SU-DHL-6 (cell line): ENCODE results near the gene FUT4.
A peak's percentile ranks its signal among the peaks of the same experiment; 100 is the strongest.

ENCODE experiments used
- H2AFZ ChIP-seq: fragments of 200-600 bp; sonication (generic); 2 replicates; pipeline ENCODE4 v1.6.1; 2014; ENCODE audit warnings: low read depth, mild to moderate bottlenecking, moderate library complexity, mixed read lengths, antibody characterized with exemption, low read length; ENCODE audit not compliant: severe bottlenecking
- H3F3A ChIP-seq: fragments of 200-600 bp; shearing (Covaris generic); 2 replicates; pipeline ENCODE4 v1.6.0; 2016; ENCODE audit warnings: antibody characterized with exemption, mild to moderate bottlenecking; ENCODE audit not compliant: insufficient read depth
- H3K27ac ChIP-seq: fragments of 200-600 bp; sonication (generic); 2 replicates; pipeline ENCODE4 v1.5.1; 2016; ENCODE audit warnings: low read depth, mild to moderate bottlenecking, low read length, moderate library complexity, mixed read lengths
- H3K27me3 ChIP-seq: fragments of 200-600 bp; sonication (generic), shearing (Covaris generic); 2 replicates; pipeline ENCODE4 v1.6.0; 2014; ENCODE audit warnings: mild to moderate bottlenecking, low read length
- H3K36me3 ChIP-seq: fragments of 200-600 bp; sonication (generic); 2 replicates; pipeline ENCODE4 v1.6.1; 2014; ENCODE audit warnings: mild to moderate bottlenecking, low read length, mixed read lengths
- H3K4me2 ChIP-seq: fragments of 300-600, 200-600 bp; shearing (Covaris generic), sonication (generic); 2 replicates; pipeline ENCODE4 v1.6.0; 2014; ENCODE audit warnings: low read length, low read depth, mild to moderate bottlenecking; ENCODE audit not compliant: poor library complexity, severe bottlenecking
- H3K4me3 ChIP-seq: fragments of 200-600 bp; sonication (generic); 2 replicates; pipeline ENCODE4 v1.5.1; 2014; ENCODE audit warnings: antibody characterized with exemption, low read length, mild to moderate bottlenecking, mixed read lengths; ENCODE audit not compliant: insufficient read depth, poor library complexity, severe bottlenecking
- H3K79me2 ChIP-seq: fragments of 200-600 bp; sonication (generic); 2 replicates; pipeline ENCODE4 v1.6.1; 2014; ENCODE audit warnings: mild to moderate bottlenecking, low read length, moderate library complexity; ENCODE audit not compliant: insufficient read depth
- H3K9ac ChIP-seq: fragments of 200-600 bp; sonication (generic); 2 replicates; pipeline ENCODE4 v1.7.0; 2014; ENCODE audit warnings: mild to moderate bottlenecking, low read length
- H3K9me2 ChIP-seq: fragments of 200-600 bp; sonication (generic); replicated peaks from 2 replicates; pipeline ENCODE4 v1.6.1; 2014; ENCODE audit warnings: low read length; ENCODE audit not compliant: insufficient read depth
- H3K9me3 ChIP-seq: fragments of 200-600 bp; sonication (generic); 2 replicates; pipeline ENCODE4 v1.6.1; 2014; ENCODE audit warnings: low read length, mixed read lengths; ENCODE audit not compliant: insufficient read depth
- H4K20me1 ChIP-seq: fragments of 200-600 bp; sonication (generic); 2 replicates; pipeline ENCODE4 v1.6.1; 2014; ENCODE audit warnings: low read depth, mild to moderate bottlenecking, antibody characterized with exemption, low read length, moderate library complexity, mixed read lengths
- EZH2phosphoT487 ChIP-seq: fragments of 200-600 bp; sonication (generic), shearing (Covaris generic); conservative IDR thresholded peaks from 2 replicates; pipeline ENCODE4 v1.6.1; 2018; ENCODE audit warnings: mild to moderate bottlenecking, antibody characterized with exemption, low read length, moderate library complexity, mixed read lengths
- TF ChIP-seq, protein P1 (sequence below): fragments of 200-600 bp; sonication (generic); IDR thresholded peaks from one replicate; pipeline ENCODE4 v1.5.1; 2017; ENCODE audit warnings: antibody characterized with exemption, mild to moderate bottlenecking, low read length, moderate library complexity; ENCODE audit not compliant: insufficient read depth, poor library complexity, severe bottlenecking

Gene FUT4, protein sequence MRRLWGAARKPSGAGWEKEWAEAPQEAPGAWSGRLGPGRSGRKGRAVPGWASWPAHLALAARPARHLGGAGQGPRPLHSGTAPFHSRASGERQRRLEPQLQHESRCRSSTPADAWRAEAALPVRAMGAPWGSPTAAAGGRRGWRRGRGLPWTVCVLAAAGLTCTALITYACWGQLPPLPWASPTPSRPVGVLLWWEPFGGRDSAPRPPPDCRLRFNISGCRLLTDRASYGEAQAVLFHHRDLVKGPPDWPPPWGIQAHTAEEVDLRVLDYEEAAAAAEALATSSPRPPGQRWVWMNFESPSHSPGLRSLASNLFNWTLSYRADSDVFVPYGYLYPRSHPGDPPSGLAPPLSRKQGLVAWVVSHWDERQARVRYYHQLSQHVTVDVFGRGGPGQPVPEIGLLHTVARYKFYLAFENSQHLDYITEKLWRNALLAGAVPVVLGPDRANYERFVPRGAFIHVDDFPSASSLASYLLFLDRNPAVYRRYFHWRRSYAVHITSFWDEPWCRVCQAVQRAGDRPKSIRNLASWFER

DNA sequence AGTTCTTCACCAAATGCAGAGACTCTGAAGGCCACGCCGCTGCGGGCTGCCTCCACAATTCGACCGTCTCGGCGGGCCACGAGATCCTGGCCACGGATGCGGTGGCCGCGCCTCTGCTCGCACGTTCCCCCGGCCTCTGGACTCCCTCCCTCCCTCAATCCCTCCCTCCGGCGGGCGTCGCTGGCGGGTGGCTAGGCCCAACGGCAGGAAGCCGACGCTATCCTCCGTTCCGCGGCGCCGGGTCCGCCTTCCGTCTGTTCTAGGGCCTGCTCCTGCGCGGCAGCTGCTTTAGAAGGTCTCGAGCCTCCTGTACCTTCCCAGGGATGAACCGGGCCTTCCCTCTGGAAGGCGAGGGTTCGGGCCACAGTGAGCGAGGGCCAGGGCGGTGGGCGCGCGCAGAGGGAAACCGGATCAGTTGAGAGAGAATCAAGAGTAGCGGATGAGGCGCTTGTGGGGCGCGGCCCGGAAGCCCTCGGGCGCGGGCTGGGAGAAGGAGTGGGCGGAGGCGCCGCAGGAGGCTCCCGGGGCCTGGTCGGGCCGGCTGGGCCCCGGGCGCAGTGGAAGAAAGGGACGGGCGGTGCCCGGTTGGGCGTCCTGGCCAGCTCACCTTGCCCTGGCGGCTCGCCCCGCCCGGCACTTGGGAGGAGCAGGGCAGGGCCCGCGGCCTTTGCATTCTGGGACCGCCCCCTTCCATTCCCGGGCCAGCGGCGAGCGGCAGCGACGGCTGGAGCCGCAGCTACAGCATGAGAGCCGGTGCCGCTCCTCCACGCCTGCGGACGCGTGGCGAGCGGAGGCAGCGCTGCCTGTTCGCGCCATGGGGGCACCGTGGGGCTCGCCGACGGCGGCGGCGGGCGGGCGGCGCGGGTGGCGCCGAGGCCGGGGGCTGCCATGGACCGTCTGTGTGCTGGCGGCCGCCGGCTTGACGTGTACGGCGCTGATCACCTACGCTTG lies at the start of gene FUT4:
Gene FUT4, plus strand, starts transcription at position 227 of the 951 bp plus-strand sequence. Its CDS starts 213 bp downstream, at position 440.
- Histone ChIP-seq H3K27me3 (no peaks in the 10 kb centered on the region), H3K9me3 (no peaks in the 10 kb centered on the region), H3K4me3 (no peak within 1 kb of the TSS), H3F3A (no peaks in the 10 kb centered on the region), H2AFZ (no peak within 1 kb of the TSS), H3K9me2 (no peaks in the 10 kb centered on the region), H4K20me1 (no peaks in the 10 kb centered on the region), H3K4me2 (no peak within 1 kb of the TSS), H3K79me2 (no peaks in the 10 kb centered on the region), H3K9ac (no peak within 1 kb of the TSS), H3K27ac (no peak within 1 kb of the TSS), H3K36me3 (no peaks in the 10 kb centered on the region)
- TF ChIP-seq, protein P1, sequence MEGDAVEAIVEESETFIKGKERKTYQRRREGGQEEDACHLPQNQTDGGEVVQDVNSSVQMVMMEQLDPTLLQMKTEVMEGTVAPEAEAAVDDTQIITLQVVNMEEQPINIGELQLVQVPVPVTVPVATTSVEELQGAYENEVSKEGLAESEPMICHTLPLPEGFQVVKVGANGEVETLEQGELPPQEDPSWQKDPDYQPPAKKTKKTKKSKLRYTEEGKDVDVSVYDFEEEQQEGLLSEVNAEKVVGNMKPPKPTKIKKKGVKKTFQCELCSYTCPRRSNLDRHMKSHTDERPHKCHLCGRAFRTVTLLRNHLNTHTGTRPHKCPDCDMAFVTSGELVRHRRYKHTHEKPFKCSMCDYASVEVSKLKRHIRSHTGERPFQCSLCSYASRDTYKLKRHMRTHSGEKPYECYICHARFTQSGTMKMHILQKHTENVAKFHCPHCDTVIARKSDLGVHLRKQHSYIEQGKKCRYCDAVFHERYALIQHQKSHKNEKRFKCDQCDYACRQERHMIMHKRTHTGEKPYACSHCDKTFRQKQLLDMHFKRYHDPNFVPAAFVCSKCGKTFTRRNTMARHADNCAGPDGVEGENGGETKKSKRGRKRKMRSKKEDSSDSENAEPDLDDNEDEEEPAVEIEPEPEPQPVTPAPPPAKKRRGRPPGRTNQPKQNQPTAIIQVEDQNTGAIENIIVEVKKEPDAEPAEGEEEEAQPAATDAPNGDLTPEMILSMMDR: no peak
- no peak for TF ChIP-seq EZH2phosphoT487

DNA sequence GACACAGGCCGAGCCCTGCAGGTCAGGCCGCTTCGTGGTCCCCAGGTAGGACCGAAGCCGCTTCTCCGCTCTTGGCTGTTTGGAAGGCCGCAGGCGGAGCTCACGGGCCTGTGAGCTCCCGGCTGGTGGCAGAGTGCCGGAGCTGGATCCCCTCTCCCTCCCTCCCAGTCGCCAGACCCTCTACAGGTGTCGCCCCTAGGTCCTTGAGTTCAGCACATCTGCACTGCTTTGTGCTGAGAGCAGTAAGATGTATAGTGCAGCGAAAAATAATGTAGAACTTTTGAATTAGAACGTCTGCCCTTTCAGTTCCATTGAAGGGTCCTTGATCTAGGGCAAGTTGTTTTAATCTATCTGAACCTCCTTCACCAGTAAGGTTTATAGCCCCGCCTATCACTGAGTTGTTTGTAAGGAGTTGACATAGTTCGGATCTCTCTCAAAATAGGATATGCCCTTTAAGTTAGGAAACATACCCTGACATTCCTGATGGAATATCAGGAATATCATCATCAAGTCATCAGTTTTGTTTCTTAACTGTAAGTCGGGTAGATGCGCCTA lies 49.5 kb upstream of the FUT4 start:
- peak overlapping the region; percentile 79 for H3K9ac ChIP-seq
- TF ChIP-seq, protein P1: no peak
- TF ChIP-seq EZH2phosphoT487: no peak
- H3K27me3 ChIP-seq: no peaks in the 10 kb centered on the region
- peaks cover 25% of the 10 kb centered on the region; the same call in 1 of the 2 replicates for H3K36me3 ChIP-seq
- peak overlapping the region; percentile 92 for H3K4me2 ChIP-seq
- no peaks in the 10 kb centered on the region for H3K9me3 ChIP-seq
- H2AFZ ChIP-seq: peak overlapping the region; percentile 78
- H3F3A ChIP-seq: 0 out of 2 replicates have a peak, but pooled peaks cover 4% of the 10 kb centered on the region
- 0 out of 2 replicates have a peak overlapping the region, but pooled peaks have one; percentile 8 for H3K27ac ChIP-seq
- peaks cover 48% of the 10 kb centered on the region for H3K79me2 ChIP-seq
- H4K20me1 ChIP-seq: peaks cover 10% of the 10 kb centered on the region; the same call in 1 of the 2 replicates
- peak overlapping the region; percentile 92 for H3K4me3 ChIP-seq
- no peaks in the 10 kb centered on the region for H3K9me2 ChIP-seq

DNA sequence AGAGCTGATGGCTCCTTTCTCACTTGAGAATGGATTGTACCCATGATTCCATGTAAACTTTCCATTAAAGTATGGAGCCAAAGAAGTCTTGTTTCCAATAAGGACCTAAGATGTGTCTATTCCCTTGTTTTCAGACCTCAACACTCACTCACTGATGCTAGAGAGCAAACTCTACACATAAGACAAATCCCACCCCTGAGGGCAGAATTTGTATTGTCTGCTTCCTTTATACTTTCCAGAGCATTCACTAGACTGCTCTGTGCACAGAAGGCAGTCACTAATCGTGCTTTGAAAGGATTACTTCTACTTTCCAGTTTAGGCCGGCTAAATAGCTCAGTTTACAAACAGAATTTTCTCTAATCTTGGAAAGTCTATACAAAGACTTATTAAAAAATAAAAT lies 43.5 kb upstream of the FUT4 start:
- Histone ChIP-seq H3K9me3 (no peaks in the 10 kb centered on the region), H3K79me2 (peaks cover 8% of the 10 kb centered on the region)

More for the DNA sequence above, 43.5 kb upstream of the FUT4 start:
- Histone ChIP-seq H3K27me3 (no peaks in the 10 kb centered on the region), H3K36me3 (peaks cover 21% of the 10 kb centered on the region; the same call in 1 of the 2 replicates), H3K9me2 (no peaks in the 10 kb centered on the region), H3K4me3 (no peak overlapping the region), H3K9ac (no peak overlapping the region), H3F3A (peaks cover 4% of the 10 kb centered on the region; the same call in 1 of the 2 replicates), H3K4me2 (no peak overlapping the region), H2AFZ (no peak overlapping the region), H4K20me1 (0 out of 2 replicates have a peak, but pooled peaks cover 5% of the 10 kb centered on the region), H3K27ac (no peak overlapping the region)
- TF ChIP-seq, protein P1: no peak
- TF ChIP-seq EZH2phosphoT487: no peak
